GM12878 (cell line): ENCODE measurements around the gene DNAJC2. TPM values are rescaled to one million over a fixed set of nuclear protein-coding genes. Genes with fewer than 3 reads are reported as not detected.

Experiments
- ASH2L ChIP-seq: fragments of 300-600, 200-600 bp; sonication (generic); IDR thresholded peaks from 2 replicates; pipeline ENCODE4 v1.6.1; 2017; ENCODE audit warnings: low read depth, mild to moderate bottlenecking, borderline replicate concordance
- BMI1 ChIP-seq: fragments of 450-650 bp; IDR thresholded peaks from 2 replicates; pipeline ENCODE4 v1.6.1; 2016; ENCODE audit warnings: mild to moderate bottlenecking, moderate library complexity, borderline replicate concordance
- CREB1 ChIP-seq: IDR thresholded peaks from 2 replicates; pipeline ENCODE4 v1.6.1; 2012; ENCODE audit warnings: low read depth, mild to moderate bottlenecking, inconsistent platforms
- CTCF ChIP-seq, 3 experiments: IDR thresholded peaks in 2 of 3; conservative IDR thresholded peaks in 1 of 3; 2 replicates each; pipeline ENCODE4 v1.5.1; 2011; ENCODE audit warnings: low read depth in 3 of 3, low read length in 3 of 3, mild to moderate bottlenecking in 3 of 3, control low read depth in 2 of 3, moderate library complexity in 2 of 3, inconsistent platforms in 1 of 3, mixed read lengths in 1 of 3; ENCODE audit not compliant: control insufficient read depth in 2 of 3, insufficient read depth in 1 of 3; ENCODE audit errors: extremely low read depth in 1 of 3
- DPF2 ChIP-seq: fragments of 450-650 bp; IDR thresholded peaks from 2 replicates; pipeline ENCODE4 v1.6.1; 2017; ENCODE audit warnings: mild to moderate bottlenecking
- GATAD2B ChIP-seq: fragments of 450-650 bp; conservative IDR thresholded peaks from 2 replicates; pipeline ENCODE4 v1.6.1; 2017; ENCODE audit warnings: low read depth, mild to moderate bottlenecking, moderate library complexity
- IKZF1 ChIP-seq: fragments of 450-650 bp; conservative IDR thresholded peaks from 2 replicates; pipeline ENCODE4 v1.6.1; 2017; ENCODE audit warnings: antibody characterized with exemption, mild to moderate bottlenecking
- MXI1 ChIP-seq: fragments of 150-350 bp; IDR thresholded peaks from 2 replicates; pipeline ENCODE4 v1.6.1; 2011; ENCODE audit warnings: low read depth, mild to moderate bottlenecking, inconsistent platforms, low read length, improper control_type of control experiment
- NBN ChIP-seq: fragments of 450-650 bp; IDR thresholded peaks from 2 replicates; pipeline ENCODE4 v1.6.1; 2016
- NR2C1 ChIP-seq: fragments of 450-650 bp; IDR thresholded peaks from 2 replicates; pipeline ENCODE4 v1.6.1; 2017; ENCODE audit warnings: antibody characterized with exemption, mild to moderate bottlenecking, moderate library complexity
- POU2F2 ChIP-seq: IDR thresholded peaks from 3 replicates; pipeline ENCODE4 v1.6.1; 2011; ENCODE audit warnings: low read depth, mild to moderate bottlenecking, low read length, borderline replicate concordance
- RCOR1 ChIP-seq: conservative IDR thresholded peaks from 2 replicates; pipeline ENCODE4 v1.6.1; 2012; ENCODE audit warnings: low read depth, low read length, improper control_type of control experiment
- RELB ChIP-seq: fragments of 450-650 bp; IDR thresholded peaks from 2 replicates; pipeline ENCODE4 v1.6.1; 2017; ENCODE audit warnings: low read depth, mild to moderate bottlenecking, moderate library complexity
- RUNX3 ChIP-seq: IDR thresholded peaks from 2 replicates; pipeline ENCODE4 v1.6.1; 2012; ENCODE audit warnings: low read length, inconsistent platforms
- SIN3A ChIP-seq: IDR thresholded peaks from 2 replicates; pipeline ENCODE4 v1.6.1; 2012; ENCODE audit warnings: low read depth, low read length, improper control_type of control experiment
- SREBF1 ChIP-seq: IDR thresholded peaks from 2 replicates; pipeline ENCODE4 v1.6.1; 2012; ENCODE audit warnings: mild to moderate bottlenecking, low read length
- SRF ChIP-seq, 2 experiments: IDR thresholded peaks; 2 replicates each; pipeline ENCODE4 v1.6.1; 2011; ENCODE audit warnings: low read depth in 2 of 2, low read length in 2 of 2, mild to moderate bottlenecking in 1 of 2, moderate library complexity in 1 of 2
- TAF1 ChIP-seq: IDR thresholded peaks from 2 replicates; pipeline ENCODE4 v1.6.1; 2011; ENCODE audit warnings: mild to moderate bottlenecking, low read depth, low read length, borderline replicate concordance
- WRNIP1 ChIP-seq: IDR thresholded peaks from 2 replicates; pipeline ENCODE4 v1.6.1; 2011; ENCODE audit warnings: low read depth, low read length, improper control_type of control experiment, borderline replicate concordance
- ZNF622 ChIP-seq: fragments of 450-650 bp; IDR thresholded peaks from 2 replicates; pipeline ENCODE4 v1.6.1; 2017; ENCODE audit warnings: mild to moderate bottlenecking, inconsistent platforms
- ZNF687 ChIP-seq: fragments of 450-650 bp; IDR thresholded peaks from 2 replicates; pipeline ENCODE4 v1.6.1; 2017; ENCODE audit warnings: mild to moderate bottlenecking, moderate library complexity
- polyA plus RNA-seq, 11 experiments: library from polyadenylated mRNA; depleted of rRNA in 4 of 11; unstranded in 6 of 11; stranded (reverse) in 5 of 11; fragments of >200 nt; fragmentation: Nextera tagmentation in 4 of 11; fragmentation: Illumina TruSeq in 1 of 11; extraction: Ambion mirVana in 4 of 11; extraction: Trizol in 1 of 11; gene quantifications; 1 replicate in 1 of 11; 2 replicates in 10 of 11; pipeline versions ENCODE4 v1.2.1 to v1.2.3, GENCODE V29; 2011 to 2016; ENCODE audit warnings: inconsistent platforms in 2 of 11, missing spikeins in 2 of 11, low read depth in 1 of 11
- total RNA-seq, 4 experiments: library from RNA; depleted of rRNA in 3 of 4; stranded (reverse); fragments of >200 nt in 3 of 4; fragmentation: Illumina TruSeq in 1 of 4; extraction: Trizol in 1 of 4; gene quantifications; 2 replicates each; pipeline versions ENCODE4 v1.2.1 to v1.2.3, GENCODE V29; 2013 to 2021
- TF ChIP-seq, protein P1 (sequence below): IDR thresholded peaks from 2 replicates; pipeline ENCODE4 v1.6.1; 2012; ENCODE audit warnings: low read depth, low read length, improper control_type of control experiment

DNAJC2 gene
- total and polyA plus RNA-seq, 10 of the 15 experiments (the other 5 are each of a cell fraction or from before 2014, with no cell fraction given) = 18.2 to 63.1 (median 30.6) TPM

DNA sequence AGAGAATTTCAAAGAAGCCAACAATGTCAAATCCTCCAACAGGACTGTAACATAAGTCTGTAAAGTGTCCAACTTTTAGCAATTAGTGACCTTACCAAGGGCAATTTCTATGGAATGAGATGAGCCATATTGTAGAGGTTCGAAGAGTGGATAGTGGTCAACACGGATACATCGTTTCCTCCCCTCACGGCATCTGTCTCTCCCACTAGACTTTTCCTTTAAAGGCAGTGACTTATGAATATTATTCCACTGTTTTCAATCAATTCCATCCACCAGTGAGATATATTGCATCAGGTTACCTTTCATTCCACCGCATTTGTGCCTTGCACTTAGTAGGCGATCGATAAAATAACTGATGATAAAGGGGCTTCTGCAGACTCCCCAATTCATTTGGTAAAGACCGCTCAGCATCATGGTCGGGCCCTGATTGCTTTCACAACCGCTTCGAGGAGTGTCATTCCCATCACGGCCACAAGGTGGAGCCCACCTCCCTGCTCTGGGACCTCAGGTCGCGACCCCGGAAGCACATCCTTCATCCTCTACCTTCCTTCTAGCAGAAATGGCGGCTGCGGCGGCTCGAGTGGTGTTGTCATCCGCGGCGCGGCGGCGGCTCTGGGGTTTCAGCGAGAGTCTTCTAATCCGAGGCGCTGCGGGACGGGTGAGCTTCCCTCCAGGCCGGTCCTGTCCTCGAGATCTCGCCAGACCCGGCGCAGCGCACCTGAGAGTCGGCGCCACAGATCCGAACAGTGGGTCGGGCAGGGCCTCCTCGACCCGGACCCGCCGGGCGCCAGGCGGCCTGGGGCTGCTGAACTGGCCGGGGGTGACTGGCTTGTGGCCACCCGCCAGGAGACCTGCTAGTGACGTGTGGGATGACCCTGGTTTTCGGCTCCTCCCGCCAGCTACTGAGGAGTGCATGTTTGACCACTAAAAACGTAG lies 47.4 kb downstream of the DNAJC2 start, which contains the start of gene PMPCB (continued):
- TF ChIP-seq GATAD2B (0 out of 2 replicates have a peak, but pooled peaks have one; percentile 43), ASH2L (peak; percentile 86; the same call in 1 of the 2 replicates), SREBF1 (peak; percentile 81), SIN3A (peak; percentile 60; the same call in 1 of the 2 replicates), CREB1 (peak; percentile 35), MXI1 (0 out of 2 replicates have a peak, but pooled peaks have one; percentile 52), ZNF687 (peak; percentile 90; the same call in 1 of the 2 replicates), NBN (peak; percentile 73), BMI1 (no peak), TAF1 (peak; percentile 94), POU2F2 (peak; percentile 67; the same call in 2 of the 3 replicates), CTCF (IDR thresholded peaks at IDR 0.05 in 2 of 3, conservative IDR thresholded peaks at IDR 0.05 in 1 of 3; ENCODE audit: control insufficient read depth in 2 of 3, extremely low read depth in 1 of 3, insufficient read depth in 1 of 3, low read depth in 3 of 3, low read length in 3 of 3) (peak; percentile 92 to 98 (median 95); a peak in 5 of 6 replicates), RCOR1 (0 out of 2 replicates have a peak, but pooled peaks have one; percentile 47), NR2C1 (peak; percentile 99), IKZF1 (peak; percentile 64), SRF (IDR thresholded peaks at IDR 0.05; ENCODE audit: low read depth in 2 of 2, low read length in 2 of 2) (no peak), ZNF622 (no peak), WRNIP1 (0 out of 2 replicates have a peak, but pooled peaks have one; percentile 44), RUNX3 (peak; percentile 40), DPF2 (no peak), RELB (peak; percentile 93)
- TF ChIP-seq, protein P1, sequence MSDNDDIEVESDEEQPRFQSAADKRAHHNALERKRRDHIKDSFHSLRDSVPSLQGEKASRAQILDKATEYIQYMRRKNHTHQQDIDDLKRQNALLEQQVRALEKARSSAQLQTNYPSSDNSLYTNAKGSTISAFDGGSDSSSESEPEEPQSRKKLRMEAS = peak; percentile 82
